ENCODE results near the gene EID3.

GRCh38 chr12:104258476-104259067 is 45.0 kb upstream of the EID3 start:
- TF ChIP-seq RARB (CRISPR knock-in tag; IDR thresholded peaks at IDR 0.05) (no peak), EHF (CRISPR knock-in tag; IDR thresholded peaks at IDR 0.05) (no peak), CTCF (IDR thresholded peaks at IDR 0.05) (no peak), MYC (IDR thresholded peaks at IDR 0.05; ENCODE audit: borderline replicate concordance, low read length) (no peak), FOSL2 (IDR thresholded peaks at IDR 0.05) (no peak), FOSL2 (CRISPR knock-in tag; IDR thresholded peaks at IDR 0.05) (peak; percentile 5; the same call in 1 of the 2 replicates), RAD21 (conservative IDR thresholded peaks at IDR 0.05 in 1 of 2, IDR thresholded peaks at IDR 0.05 in 1 of 2) (no peak), REST (IDR thresholded peaks at IDR 0.05) (no peak), SMC3 (IDR thresholded peaks at IDR 0.05) (no peak), NFE2L2 (conservative IDR thresholded peaks at IDR 0.05; ENCODE audit: low read length) (no peak)
- TF ChIP-seq, protein P1, sequence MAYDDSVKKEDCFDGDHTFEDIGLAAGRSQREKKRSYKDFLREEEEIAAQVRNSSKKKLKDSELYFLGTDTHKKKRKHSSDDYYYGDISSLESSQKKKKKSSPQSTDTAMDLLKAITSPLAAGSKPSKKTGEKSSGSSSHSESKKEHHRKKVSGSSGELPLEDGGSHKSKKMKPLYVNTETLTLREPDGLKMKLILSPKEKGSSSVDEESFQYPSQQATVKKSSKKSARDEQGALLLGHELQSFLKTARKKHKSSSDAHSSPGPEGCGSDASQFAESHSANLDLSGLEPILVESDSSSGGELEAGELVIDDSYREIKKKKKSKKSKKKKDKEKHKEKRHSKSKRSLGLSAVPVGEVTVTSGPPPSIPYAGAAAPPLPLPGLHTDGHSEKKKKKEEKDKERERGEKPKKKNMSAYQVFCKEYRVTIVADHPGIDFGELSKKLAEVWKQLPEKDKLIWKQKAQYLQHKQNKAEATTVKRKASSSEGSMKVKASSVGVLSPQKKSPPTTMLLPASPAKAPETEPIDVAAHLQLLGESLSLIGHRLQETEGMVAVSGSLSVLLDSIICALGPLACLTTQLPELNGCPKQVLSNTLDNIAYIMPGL (CRISPR knock-in tag; IDR thresholded peaks at IDR 0.05; ENCODE audit: borderline replicate concordance): no peak
- TF ChIP-seq, protein P2, sequence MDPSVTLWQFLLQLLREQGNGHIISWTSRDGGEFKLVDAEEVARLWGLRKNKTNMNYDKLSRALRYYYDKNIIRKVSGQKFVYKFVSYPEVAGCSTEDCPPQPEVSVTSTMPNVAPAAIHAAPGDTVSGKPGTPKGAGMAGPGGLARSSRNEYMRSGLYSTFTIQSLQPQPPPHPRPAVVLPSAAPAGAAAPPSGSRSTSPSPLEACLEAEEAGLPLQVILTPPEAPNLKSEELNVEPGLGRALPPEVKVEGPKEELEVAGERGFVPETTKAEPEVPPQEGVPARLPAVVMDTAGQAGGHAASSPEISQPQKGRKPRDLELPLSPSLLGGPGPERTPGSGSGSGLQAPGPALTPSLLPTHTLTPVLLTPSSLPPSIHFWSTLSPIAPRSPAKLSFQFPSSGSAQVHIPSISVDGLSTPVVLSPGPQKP (IDR thresholded peaks at IDR 0.05; ENCODE audit: low read depth, low read length): no peak
- TF ChIP-seq, protein P3, sequence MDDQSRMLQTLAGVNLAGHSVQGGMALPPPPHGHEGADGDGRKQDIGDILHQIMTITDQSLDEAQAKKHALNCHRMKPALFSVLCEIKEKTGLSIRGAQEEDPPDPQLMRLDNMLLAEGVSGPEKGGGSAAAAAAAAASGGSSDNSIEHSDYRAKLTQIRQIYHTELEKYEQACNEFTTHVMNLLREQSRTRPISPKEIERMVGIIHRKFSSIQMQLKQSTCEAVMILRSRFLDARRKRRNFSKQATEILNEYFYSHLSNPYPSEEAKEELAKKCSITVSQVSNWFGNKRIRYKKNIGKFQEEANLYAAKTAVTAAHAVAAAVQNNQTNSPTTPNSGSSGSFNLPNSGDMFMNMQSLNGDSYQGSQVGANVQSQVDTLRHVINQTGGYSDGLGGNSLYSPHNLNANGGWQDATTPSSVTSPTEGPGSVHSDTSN (IDR thresholded peaks at IDR 0.05): no peak
- TF ChIP-seq, protein P4, sequence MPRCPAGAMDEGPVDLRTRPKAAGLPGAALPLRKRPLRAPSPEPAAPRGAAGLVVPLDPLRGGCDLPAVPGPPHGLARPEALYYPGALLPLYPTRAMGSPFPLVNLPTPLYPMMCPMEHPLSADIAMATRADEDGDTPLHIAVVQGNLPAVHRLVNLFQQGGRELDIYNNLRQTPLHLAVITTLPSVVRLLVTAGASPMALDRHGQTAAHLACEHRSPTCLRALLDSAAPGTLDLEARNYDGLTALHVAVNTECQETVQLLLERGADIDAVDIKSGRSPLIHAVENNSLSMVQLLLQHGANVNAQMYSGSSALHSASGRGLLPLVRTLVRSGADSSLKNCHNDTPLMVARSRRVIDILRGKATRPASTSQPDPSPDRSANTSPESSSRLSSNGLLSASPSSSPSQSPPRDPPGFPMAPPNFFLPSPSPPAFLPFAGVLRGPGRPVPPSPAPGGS (IDR thresholded peaks at IDR 0.05): no peak
